SK-N-MC (cell line): ENCODE measurements around the gene DDHD1.

Experiments
- EZH2 ChIP-seq: fragments of 200-600 bp; sonication (generic); IDR thresholded peaks from one replicate; pipeline ENCODE4 v1.6.1; 2017; ENCODE audit warnings: antibody characterized with exemption
- FOXP2 ChIP-seq: optimal IDR thresholded peaks from 2 replicates; pipeline ENCODE3; 2011; ENCODE audit warnings: mild to moderate bottlenecking, moderate library complexity; ENCODE audit not compliant: insufficient read depth; ENCODE audit errors: extremely low read length, control extremely low read depth
- POLR2AphosphoS5 ChIP-seq: IDR thresholded peaks from 2 replicates; pipeline ENCODE4 v1.6.1; 2012; ENCODE audit warnings: mild to moderate bottlenecking, low read depth, low read length, borderline replicate concordance

DNA sequence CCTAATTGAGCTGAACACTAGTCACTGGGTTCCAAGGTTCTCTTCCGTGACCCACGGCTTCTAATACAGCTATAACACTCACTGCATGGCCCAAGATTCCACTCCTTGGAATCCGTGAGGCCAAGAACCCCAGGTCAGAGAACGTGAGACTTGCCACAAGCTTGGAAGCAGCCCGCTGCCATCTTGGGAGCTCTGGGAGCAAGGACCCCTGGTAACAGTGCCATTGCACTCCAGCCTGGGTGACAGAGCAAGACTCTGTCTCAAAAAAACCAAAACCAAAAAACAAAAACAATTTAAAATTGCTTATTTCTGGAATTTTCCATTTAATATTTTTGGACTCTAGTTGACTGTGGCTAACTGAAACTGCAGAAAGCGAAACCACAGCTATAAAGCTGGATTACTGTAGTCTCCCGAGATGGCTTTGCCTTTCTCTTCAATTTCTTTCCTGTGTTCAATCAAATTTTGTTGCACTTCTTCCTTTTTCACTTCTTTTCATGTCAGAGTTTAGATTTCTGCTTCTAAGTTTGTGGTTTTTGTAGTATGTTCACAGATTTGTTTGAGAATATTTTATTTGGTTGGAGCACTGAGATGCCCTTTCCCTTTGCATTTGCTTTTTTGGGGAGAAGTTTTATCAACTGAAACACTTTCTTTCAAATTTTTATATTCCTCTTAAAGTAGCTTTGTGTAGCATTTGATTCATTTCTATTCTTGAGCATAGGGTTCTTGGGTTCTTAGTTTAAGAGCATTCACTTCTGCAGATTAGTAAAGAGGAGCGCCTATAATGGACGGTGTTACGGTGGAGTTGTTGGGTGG, 44.6 kb downstream of the DDHD1 start:
- TF ChIP-seq POLR2AphosphoS5 (no peak), EZH2 (no peak), FOXP2 (no peak)
